M059J (cell line): ENCODE measurements around the gene GIT2. TPM values are rescaled to one million over a fixed set of nuclear protein-coding genes. Genes with fewer than 3 reads are reported as not detected.
A peak's percentile ranks its signal among the peaks of the same experiment; 100 is the strongest.
"Not testable (repeated sequence)": the region's sequence is repeated elsewhere in the genome, so short reads cannot be mapped to it uniquely, and the experiment has no call there.

ENCODE experiments used
- DNase-seq: peaks from one replicate; pipeline ENCODE4 v3.0.0-alpha.2; 2012; ENCODE audit warnings: low read depth
- total RNA-seq: library from RNA; depleted of rRNA; stranded (reverse); fragments of >200 nt; shearing (Covaris generic); gene quantifications from 2 replicates; pipeline ENCODE4 v1.2.3, GENCODE V29; 2014

GIT2 gene
- total RNA-seq, 1 experiment from 2014 or later = 33.7 TPM

DNA sequence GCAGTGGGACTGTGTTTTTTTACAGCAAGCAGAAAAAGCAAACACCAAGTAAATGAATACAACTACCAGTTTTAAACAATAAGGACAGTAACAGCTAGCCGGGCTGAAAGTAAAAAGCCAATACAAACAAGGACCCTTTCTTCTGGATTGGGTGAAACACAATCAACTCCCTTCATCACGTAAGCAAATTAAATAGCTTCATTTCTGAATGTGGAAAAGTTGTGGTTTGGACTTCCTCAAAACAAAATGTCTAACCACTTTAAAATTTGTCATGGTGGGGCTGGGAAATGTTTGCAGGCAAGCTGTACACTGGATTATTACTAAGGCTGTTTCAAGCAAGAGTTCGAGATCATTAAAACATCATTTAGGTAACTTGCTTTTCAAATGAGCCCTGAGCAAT is 48.6 kb downstream of the GIT2 start:
- DNase-seq = peak; percentile 82

- DNase-seq = no peak
Observed at GRCh38 chr12:109946913-109947312, 49.3 kb downstream of the GIT2 start.

GRCh38 chr12:109946505-109946904 is 49.7 kb downstream of the GIT2 start:
- no peak for DNase-seq

DNA sequence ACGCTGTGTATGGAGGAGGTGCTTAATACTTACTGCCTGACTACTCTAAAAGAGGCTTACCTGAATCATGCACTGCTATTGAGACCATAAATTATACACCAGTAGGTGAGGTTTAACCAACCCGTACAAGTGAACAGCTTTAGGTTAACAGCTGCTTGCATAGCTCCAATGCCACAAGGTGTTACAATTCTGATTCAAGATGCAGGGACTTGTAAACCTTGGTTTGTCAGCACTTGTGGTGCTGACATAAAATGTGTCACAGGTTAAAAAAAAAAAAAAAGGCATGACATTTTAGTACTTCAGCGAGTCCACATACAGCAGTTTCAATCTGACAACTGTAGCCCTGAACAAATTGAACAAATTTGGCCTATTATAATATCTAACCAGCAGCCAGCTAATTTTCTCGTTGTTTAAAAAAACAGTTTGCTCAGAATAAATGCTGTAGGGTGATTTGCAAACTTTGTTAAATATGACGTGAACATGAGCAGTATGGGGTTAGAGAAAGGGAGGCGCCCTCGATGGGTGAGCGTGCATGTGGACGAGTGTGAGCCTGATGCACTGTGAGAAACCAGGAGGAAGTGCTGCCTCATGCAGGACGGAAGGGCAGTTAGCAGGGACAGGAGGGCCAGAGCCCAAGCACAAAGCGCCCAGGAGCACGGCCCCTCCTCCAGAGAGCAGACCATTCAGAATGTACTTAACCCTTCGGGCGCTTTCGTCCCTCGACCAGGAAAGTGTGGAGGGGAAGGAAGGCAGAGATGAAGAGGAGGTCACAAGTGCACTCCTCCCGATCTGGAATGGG is 51.4 kb downstream of the GIT2 start:
- DNase-seq = no peak

- DNase-seq = peak; percentile 65
Observed at GRCh38 chr12:109943811-109944210, 52.4 kb downstream of the GIT2 start.

DNA sequence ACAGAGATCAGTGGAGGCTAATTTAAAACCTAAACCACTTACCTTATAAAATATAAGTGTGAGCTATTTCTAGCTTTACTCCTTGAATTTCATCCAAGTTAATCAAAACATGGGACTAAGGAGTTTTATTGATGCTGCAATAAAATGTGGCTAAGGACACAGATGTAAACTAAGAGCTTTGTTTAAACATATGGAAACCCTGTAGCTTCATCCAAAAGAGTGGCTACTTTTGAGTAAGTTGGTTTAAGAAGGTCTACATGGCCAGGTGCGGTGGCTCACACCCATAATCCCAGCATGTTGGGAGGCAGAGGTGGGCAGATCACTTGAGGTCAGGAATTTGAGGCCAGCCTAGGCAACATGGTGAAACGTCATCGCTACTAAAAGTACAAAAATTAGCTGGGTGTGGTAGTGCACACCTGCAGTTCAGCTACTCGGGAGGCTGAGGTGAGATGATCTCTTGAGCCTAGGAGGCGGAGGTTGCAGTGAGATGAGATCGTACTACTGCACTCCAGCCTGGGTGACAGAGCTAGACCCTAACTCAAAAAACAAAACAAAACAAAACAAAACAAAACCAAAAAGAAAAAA is 55.7 kb downstream of the GIT2 start:
- DNase-seq = no peak

DNA sequence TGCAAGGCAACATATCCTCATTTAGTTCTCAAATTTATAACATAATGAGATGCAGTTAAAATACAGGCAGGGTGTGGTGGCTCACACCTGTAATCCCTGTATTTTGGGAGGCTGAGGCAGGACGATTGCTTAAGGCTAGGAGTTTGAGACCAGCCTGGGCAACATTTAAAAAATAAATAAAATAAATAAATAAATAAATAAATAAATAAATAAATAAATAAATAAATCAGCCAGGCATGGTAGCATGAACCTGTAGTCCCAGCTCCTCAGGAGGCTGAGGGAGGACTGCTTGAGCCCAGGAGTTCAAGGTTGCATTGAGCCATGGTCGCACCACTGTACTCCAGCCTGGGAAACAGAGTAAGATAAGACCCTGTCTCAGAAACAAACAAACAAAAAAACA is 56.7 kb downstream of the GIT2 start:
- no peak for DNase-seq

- no peak for DNase-seq
Observed at GRCh38 chr12:109938947-109939346, 57.2 kb downstream of the GIT2 start.

DNA sequence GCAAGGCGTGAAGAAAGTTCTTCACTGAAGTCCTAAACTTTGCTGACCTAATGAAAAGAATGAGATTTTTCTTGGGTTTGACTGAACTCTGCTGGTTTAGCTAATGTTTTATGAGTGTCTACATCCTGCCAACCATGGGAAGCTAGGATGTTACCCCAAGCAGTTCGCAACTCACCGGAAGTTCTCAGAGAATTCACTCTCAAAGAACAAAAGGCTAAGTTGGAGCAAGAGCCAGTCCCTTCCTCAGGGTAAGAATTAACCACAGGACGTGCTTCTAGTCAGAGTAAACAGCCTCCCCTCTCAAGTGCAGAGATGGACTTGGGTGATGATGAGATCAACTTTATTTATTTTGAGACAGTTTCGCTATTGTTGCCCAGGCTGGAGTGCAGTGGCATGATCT is 58.8 kb downstream of the GIT2 start:
- DNase-seq = no peak

- DNase-seq = peak; percentile 22
Observed at GRCh38 chr12:109934026-109934425, 62.1 kb downstream of the GIT2 start.

DNA sequence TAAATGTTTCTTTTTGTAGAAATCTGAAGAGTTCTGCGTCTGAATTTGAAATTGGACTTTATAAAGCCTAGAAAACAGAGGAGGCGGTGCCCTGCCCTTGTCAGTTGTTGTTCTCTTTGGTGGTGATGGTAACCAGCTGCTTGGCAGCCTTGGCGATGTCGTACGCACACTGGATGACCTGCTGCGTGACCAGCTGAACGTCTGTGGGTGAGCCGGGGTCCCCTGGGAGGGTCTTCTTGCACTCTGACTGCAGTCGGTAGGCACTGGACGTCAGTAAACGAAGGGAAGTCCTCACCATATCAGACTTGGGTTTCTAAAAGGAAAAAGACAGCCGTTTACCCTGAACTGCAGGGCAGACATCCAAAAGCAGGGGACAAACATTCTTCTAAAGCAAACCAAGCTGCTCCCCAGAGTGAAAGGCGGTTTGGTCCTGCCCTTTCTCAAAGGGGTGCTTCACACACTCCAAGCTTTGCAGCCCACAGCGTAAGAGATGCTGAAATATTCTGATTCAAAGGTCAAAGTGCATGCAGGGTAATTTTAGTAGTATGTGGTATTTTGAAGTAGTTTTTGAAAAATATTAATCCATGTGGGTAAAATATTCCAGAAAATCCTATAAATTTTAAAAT is 63.2 kb downstream of the GIT2 start:
- DNase-seq = no peak

- DNase-seq = no peak
Observed at GRCh38 chr12:109931143-109931542, 65.0 kb downstream of the GIT2 start.

- no peak for DNase-seq
Observed at GRCh38 chr12:109930028-109930800, 66.0 kb downstream of the GIT2 start.

DNA sequence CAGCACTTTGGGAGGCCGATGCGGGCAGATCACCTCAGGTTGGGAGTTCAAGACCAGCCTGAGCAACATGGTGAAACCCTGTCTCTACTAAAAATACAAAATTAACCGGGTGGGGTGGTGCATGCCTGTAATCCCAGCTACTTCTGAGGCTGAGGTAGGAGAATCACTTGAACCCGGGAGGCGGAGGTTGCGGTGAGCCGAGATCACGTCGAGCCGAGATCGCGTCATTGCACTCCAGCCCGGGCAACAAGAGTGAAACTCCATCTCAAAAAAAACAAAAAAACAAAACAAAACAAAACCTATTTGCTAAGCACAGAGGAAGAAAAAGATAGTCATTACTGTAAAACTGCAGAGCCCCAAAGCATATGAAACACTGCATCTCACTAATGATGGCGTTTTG is 66.8 kb downstream of the GIT2 start:
- not testable (repeated sequence) for DNase-seq

DNA sequence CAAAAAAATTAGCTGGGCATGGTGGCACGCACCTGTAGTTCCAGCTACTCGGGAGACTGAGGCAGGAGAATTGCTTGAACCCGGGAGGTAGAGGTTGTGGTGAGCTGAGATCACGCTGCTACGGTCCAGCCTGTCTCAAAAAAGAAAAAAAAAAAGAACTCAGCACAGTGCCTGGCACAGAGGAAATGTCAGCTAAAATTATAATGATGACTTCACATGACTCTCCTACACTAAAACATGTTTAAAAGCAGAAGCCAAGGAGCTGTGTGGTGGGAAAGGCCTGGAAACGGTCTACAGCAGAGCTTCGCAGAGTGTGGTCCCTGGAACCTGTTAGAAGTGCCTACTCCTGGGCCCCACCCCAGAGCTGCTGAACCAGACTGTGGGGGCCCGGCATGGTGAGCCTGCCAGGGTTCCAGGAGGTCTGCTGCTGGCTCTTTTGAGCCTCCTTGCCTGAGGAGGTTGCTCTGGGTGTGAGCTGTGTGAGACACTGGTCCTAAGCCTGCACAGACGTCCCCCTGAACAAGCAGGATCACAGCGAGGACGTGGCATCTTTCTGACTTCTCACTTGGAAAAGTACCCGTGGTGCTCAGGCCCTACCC is 68.0 kb downstream of the GIT2 start:
- no peak for DNase-seq

DNA sequence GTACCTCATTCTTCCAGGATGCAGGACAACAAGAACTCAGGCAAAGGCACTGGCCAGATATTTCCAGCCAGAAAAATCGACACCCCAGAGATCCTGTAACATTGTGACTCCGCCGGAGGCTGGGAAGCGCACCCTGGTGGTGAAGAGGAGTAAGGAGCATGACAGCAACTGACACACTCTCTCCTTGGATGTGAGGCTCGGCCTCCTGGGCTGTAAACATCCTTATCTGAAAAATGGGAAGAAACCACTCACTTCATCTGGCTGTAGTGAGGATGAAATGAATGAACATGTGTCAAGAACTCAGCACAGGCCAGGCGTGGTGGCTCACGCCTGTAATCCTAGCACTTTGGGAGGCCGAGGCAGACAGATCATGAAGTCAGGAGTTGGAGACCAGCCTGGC is 68.5 kb downstream of the GIT2 start:
- DNase-seq = peak; percentile 25

DNA sequence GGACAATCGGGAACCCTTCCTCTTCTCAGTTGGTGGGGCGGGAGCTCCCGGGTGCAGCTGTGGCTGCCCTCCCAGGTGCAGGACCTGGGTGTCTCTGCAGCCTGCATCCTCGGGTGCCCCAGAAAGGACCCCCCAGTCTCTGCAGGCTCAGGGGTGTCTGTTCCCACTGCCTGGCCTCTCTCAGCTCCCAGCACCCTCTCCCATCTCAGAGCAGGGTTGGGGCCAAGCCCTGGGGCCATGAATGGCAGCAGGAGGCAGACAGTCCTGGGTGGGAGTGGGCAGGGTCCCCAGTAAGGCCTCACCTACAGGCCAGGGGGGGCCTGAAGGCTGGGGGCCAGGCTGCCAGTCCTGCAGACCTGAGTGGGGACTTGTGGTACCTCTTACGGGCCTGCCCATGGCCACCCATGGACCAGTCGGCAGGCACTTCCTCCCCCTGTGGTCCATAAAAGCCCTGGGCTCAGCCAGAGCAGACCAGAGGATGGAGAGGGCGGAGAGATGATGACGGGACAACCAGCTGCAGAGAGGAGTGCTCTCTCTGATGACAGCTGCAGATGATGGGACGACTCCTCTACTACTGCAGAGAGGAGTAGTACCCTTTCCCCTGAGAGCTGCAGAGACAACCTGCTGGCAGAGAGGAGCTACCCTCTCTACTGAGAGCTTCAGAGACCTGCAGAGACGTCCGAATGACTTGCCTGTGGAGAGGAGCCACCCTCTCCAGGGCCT is 69.5 kb downstream of the GIT2 start:
- no peak for DNase-seq

DNA sequence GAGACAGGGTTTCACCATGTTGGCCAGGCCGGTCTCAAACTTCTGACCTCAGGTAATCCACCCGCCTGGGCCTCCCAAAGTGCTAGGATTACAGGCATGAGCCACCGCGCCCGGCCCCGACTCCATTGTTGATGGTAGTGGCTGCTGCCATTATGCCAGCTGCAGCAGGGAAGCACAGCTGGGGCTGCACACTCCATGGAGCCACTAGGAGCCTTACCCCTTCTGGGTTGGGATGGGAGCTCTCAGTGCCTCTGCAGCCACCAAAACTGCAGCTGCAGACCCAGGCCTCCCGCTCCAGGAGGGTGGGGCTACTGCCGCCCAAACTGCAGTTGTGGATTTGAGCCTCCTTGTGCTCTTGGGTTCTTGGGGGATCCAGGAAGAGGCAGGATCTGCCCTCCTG is 70.2 kb downstream of the GIT2 start:
- DNase-seq = no peak

DNA sequence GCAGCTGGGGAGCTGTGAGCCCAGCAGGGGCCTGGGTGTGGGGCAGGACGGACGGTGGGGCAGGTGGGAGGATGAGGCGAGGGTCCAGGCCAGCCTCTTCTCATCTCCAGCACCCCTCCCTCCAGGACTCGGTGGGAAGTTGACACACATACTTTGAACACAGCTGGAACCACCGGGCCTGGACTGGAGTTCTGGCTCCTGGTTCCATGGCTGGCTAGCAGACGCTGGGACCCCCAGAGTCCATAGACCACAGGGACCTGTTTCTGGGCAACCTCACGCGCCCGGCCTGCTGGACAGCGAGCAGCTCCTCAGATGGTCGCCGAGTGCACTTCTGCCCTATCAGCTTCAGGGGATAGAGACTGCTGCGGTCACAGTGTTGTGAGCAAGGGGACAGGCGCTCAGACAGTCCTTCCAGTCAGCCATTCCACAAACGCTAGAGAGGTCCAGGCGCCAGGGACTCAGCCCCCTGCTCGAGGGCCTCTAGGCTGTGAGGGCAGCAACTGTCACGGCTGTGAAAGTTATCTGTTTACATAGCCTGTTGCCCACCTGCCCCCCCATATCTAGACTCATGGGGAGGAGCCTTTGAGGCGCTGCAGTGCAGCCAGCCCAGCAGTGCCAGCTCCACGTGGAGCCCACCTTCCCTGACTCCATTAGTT is 70.9 kb downstream of the GIT2 start:
- DNase-seq = no peak

- no peak for DNase-seq
Observed at GRCh38 chr12:109923481-109924245, 72.5 kb downstream of the GIT2 start.
